ENCODE measurements around the gene SOBP. TPM values are rescaled to one million over a fixed set of nuclear protein-coding genes. Genes with fewer than 3 reads are reported as not detected.
A peak's percentile ranks its signal among the peaks of the same experiment; 100 is the strongest.

The SOBP gene
- total and polyA plus RNA-seq, 7 donors, result 5.7 to 27.6 (median 19.5) TPM

DNA sequence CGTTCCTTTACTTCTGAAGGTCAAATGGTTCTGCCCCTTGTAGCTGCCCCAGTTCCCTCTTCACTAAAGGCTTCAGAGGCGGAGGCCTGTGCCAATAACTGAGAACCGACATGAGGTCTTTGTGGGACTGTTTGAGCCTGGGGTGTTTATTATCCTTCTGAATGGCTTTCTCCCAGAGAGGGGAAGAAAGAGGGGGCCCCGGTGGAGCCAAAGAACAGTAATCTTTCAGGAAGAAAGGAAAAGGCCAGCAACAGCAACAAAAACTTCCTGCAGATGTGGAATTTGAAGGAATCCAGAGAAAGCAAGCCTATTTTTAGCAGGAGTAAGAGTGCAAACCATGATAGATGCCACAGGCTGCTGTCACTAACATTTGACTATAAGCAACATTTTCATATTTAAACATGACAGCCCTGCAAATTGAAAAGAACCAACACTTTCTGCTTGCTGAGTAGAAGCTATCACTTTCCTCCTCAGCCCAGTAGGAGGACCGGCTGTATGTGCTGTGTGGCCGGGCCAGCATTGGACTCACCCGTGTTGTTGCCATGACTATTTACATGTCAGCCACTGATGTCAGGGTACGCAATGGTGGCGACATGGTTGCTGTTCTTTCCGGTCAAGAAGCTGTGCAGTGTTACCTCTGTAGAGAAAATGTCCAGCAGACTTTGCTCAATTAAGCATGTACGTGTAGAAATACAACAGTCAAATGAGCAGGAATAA, 121.3 kb downstream of the SOBP start:
- no peaks in the 10 kb centered on the region for H3K27me3 ChIP-seq (ENCODE audit: insufficient read depth in 3 of 3, low read length in 2 of 3)
- TF ChIP-seq, protein P1, sequence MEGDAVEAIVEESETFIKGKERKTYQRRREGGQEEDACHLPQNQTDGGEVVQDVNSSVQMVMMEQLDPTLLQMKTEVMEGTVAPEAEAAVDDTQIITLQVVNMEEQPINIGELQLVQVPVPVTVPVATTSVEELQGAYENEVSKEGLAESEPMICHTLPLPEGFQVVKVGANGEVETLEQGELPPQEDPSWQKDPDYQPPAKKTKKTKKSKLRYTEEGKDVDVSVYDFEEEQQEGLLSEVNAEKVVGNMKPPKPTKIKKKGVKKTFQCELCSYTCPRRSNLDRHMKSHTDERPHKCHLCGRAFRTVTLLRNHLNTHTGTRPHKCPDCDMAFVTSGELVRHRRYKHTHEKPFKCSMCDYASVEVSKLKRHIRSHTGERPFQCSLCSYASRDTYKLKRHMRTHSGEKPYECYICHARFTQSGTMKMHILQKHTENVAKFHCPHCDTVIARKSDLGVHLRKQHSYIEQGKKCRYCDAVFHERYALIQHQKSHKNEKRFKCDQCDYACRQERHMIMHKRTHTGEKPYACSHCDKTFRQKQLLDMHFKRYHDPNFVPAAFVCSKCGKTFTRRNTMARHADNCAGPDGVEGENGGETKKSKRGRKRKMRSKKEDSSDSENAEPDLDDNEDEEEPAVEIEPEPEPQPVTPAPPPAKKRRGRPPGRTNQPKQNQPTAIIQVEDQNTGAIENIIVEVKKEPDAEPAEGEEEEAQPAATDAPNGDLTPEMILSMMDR (IDR thresholded peaks at IDR 0.05), result no peak
- ATAC-seq (peak in 2 of 4 donors; percentile 31 to 41), DNase-seq (no peak)
- WGBS, 3 donors, result 45 to 58% (median 45%) methylated on average over 11 of the region's 11 CpGs
- intact Hi-C loops (cut with DNase I), result no loop called here
- H3K4me1 ChIP-seq, result peaks cover 39% of the 10 kb centered on the region
- H3K27ac ChIP-seq, result peak overlapping the region; percentile 42
- no peaks in the 10 kb centered on the region for H3K36me3 ChIP-seq (ENCODE audit: insufficient read depth in 1 of 2, low read depth in 1 of 2)
- H3K9me3 ChIP-seq, result no peaks in the 10 kb centered on the region
- H3K4me3 ChIP-seq, result no peak overlapping the region

DNA sequence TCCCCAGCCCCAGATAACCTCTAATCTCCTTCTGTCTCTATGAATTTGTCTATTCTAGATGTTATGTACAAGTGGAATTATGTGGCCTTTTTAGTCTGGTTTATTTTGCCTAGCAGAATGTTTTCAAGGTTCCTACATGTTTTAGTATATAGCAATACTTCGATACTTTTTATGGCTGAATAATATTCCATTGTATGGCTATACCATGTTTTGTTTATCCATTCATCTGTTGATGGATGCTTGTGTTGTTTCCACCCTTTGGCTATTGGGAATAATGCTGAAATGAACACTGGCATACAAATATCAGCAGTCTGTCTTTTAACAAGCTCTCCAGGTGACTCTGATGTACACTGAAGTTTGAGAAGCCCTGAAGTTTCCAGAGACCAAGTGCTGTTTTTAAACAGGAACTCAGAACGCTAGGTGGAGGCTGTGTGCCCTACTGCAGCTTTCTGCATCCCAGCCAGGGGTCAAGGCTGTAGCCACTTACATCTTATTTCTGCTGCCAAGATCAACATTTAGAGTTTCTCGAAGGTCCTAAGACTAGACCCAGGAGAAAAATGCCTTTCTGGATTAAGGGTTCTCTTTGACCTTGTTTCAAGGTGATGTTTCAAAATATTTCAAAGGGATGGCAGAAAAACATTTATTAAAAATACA, 123.0 kb downstream of the SOBP start:
- H3K4me1 ChIP-seq, result peaks cover 25% of the 10 kb centered on the region
- H3K36me3 ChIP-seq (ENCODE audit: insufficient read depth in 1 of 2, low read depth in 1 of 2), result no peaks in the 10 kb centered on the region
- intact Hi-C loops (cut with DNase I), result no loop called here
- no peak overlapping the region for H3K4me3 ChIP-seq
- no peaks in the 10 kb centered on the region for H3K27me3 ChIP-seq (ENCODE audit: insufficient read depth in 3 of 3, low read length in 2 of 3)
- DNase-seq (no peak), ATAC-seq (no peak)
- H3K27ac ChIP-seq, result no peak overlapping the region
- WGBS, 3 donors, result 72 to 75% (median 73%) methylated on average over 3 of the region's 3 CpGs
- TF ChIP-seq, protein P1 (IDR thresholded peaks at IDR 0.05), result no peak
- H3K9me3 ChIP-seq, result no peaks in the 10 kb centered on the region

GRCh38 chr6:107613651-107614379, 123.9 kb downstream of the SOBP start:
- H3K27ac ChIP-seq, result no peak overlapping the region
- H3K4me1 ChIP-seq, result peaks cover 33% of the 10 kb centered on the region
- no peaks in the 10 kb centered on the region for H3K27me3 ChIP-seq (ENCODE audit: insufficient read depth in 3 of 3, low read length in 2 of 3)

DNA sequence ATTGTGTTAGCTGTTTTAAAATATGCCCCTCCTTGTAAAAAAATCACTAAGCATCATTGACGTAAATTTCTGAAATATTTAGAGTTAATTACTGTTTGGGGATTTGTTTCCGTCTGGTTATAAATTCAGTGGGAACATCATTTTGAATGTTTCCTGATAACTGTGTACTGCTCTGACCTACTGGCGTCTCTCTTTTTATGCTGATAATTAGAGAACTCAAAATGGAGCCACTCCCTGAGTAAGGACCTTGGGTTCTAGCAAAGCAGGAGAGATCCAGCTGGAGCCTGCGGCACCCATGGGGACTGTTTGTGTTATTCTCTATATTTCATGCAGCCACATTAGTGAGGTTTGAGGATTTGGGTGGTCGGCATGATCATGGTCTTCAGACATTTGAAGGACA, 124.9 kb downstream of the SOBP start:
- no peak overlapping the region for H3K4me3 ChIP-seq
- TF ChIP-seq, protein P1 (IDR thresholded peaks at IDR 0.05), result no peak

More at GRCh38 chr6:107613651-107614379, 123.9 kb downstream of the SOBP start:
- 99 to 100% (median 99%) methylated on average over 4 of the region's 4 CpGs for WGBS, 3 donors
- ATAC-seq (no peak), DNase-seq (no peak)
- H3K36me3 ChIP-seq (ENCODE audit: insufficient read depth in 1 of 2, low read depth in 1 of 2), result no peaks in the 10 kb centered on the region
- TF ChIP-seq, protein P1 (IDR thresholded peaks at IDR 0.05), result no peak
- no peaks in the 10 kb centered on the region for H3K9me3 ChIP-seq
- H3K4me3 ChIP-seq, result no peak overlapping the region
- intact Hi-C loops (cut with DNase I), result no loop called here

More for the DNA sequence above, 124.9 kb downstream of the SOBP start:
- no peak overlapping the region for H3K27ac ChIP-seq
- H3K4me1 ChIP-seq, result peaks cover 33% of the 10 kb centered on the region
- intact Hi-C loops (cut with DNase I), result no loop called here
- 80 to 88% (median 85%) methylated on average over 5 of the region's 5 CpGs for WGBS, 3 donors
- H3K36me3 ChIP-seq (ENCODE audit: insufficient read depth in 1 of 2, low read depth in 1 of 2), result no peaks in the 10 kb centered on the region
- DNase-seq (no peak), ATAC-seq (no peak)
- H3K27me3 ChIP-seq (ENCODE audit: insufficient read depth in 3 of 3, low read length in 2 of 3), result no peaks in the 10 kb centered on the region
- H3K9me3 ChIP-seq, result no peaks in the 10 kb centered on the region
